HG02938 (cell line): ENCODE results near the gene PTPDC1.
"Not testable (repeated sequence)": the region's sequence is repeated elsewhere in the genome, so short reads cannot be mapped to it uniquely, and the experiment has no call there.

Experiments
- ATAC-seq: cut with Tn5 transposase; IDR thresholded peaks from one replicate; pipeline ENCODE4 v1.9.1; 2021; ENCODE audit warnings: mild to moderate bottlenecking, moderate library complexity; ENCODE audit not compliant: unreplicated experiment

The PTPDC1 gene

GRCh38 chr9:94086486-94087345, 2.5 kb downstream of the PTPDC1 start:
- no peak for ATAC-seq

GRCh38 chr9:94094219-94095145, 10.2 kb downstream of the PTPDC1 start:
- ATAC-seq: not testable (repeated sequence)

GRCh38 chr9:94096819-94097577, 12.7 kb downstream of the PTPDC1 start:
- ATAC-seq: no peak

GRCh38 chr9:94097788-94098414, 13.6 kb downstream of the PTPDC1 start:
- no peak for ATAC-seq

GRCh38 chr9:94100152-94100879, 16.1 kb downstream of the PTPDC1 start:
- ATAC-seq: no peak

- no peak for ATAC-seq
These were observed 17.0 kb downstream of the PTPDC1 start for GRCh38 chr9:94101162-94101853.

GRCh38 chr9:94108584-94108983, 24.3 kb downstream of the PTPDC1 start:
- ATAC-seq: no peak

GRCh38 chr9:94110821-94111252, 26.6 kb downstream of the PTPDC1 start:
- ATAC-seq: no peak

GRCh38 chr9:94111446-94111845, 27.2 kb downstream of the PTPDC1 start:
- no peak for ATAC-seq

- no peak for ATAC-seq
These were observed 28.6 kb downstream of the PTPDC1 start for GRCh38 chr9:94112716-94113465.

- not testable (repeated sequence) for ATAC-seq
These were observed 35.8 kb downstream of the PTPDC1 start for GRCh38 chr9:94120088-94120487.

- ATAC-seq: no peak
These were observed 36.7 kb downstream of the PTPDC1 start for GRCh38 chr9:94120854-94121376.

- ATAC-seq: no peak
These were observed 42.6 kb downstream of the PTPDC1 start for GRCh38 chr9:94126844-94127243.

GRCh38 chr9:94127806-94128205, 43.5 kb downstream of the PTPDC1 start:
- ATAC-seq: no peak

GRCh38 chr9:94128580-94128979, 44.3 kb downstream of the PTPDC1 start:
- no peak for ATAC-seq

GRCh38 chr9:94134629-94135028, 50.4 kb downstream of the PTPDC1 start:
- ATAC-seq: no peak

GRCh38 chr9:94135222-94135621, 51.0 kb downstream of the PTPDC1 start:
- ATAC-seq: no peak
